ENCODE measurements around the gene ZNF436. TPM values are rescaled to one million over a fixed set of nuclear protein-coding genes. Genes with fewer than 3 reads are reported as not detected.

ZNF436 gene
- polyA plus RNA-seq, 1 donor from 2014 or later = 27.1 TPM

- Histone ChIP-seq H3K9me2 (ENCODE audit: insufficient read depth, low read length) (no peaks in the 10 kb centered on the region), H3K27me3 (ENCODE audit: insufficient read depth, low read depth, low read length) (no peaks in the 10 kb centered on the region), H3K27ac (ENCODE audit: low read length) (no peak overlapping the region), H4K20me1 (ENCODE audit: insufficient read depth) (no peaks in the 10 kb centered on the region), H3K4me3 (ENCODE audit: low read length) (no peak overlapping the region), H3K4me2 (ENCODE audit: low read length) (no peak overlapping the region), H3K9ac (ENCODE audit: low read length) (no peak overlapping the region), H3K9me3 (ENCODE audit: low read length) (no peaks in the 10 kb centered on the region), H3K36me3 (ENCODE audit: insufficient read depth, low read length) (no peaks in the 10 kb centered on the region), H3K79me2 (replicated peaks; ENCODE audit: insufficient read depth, low read length) (no peaks in the 10 kb centered on the region), H3F3A (ENCODE audit: insufficient read depth, low read length, poor library complexity, severe bottlenecking) (no peaks in the 10 kb centered on the region), H2AFZ (ENCODE audit: low read depth, low read length) (no peak overlapping the region)
- no peak for TF ChIP-seq EZH2 (IDR thresholded peaks at IDR 0.05; ENCODE audit: borderline replicate concordance, insufficient read depth, low read length, poor library complexity, severe bottlenecking)
- no peak for TF ChIP-seq EP300 (conservative IDR thresholded peaks at IDR 0.05; ENCODE audit: poor library complexity, severe bottlenecking)
- no peak for TF ChIP-seq TAF1 (IDR thresholded peaks at IDR 0.05; ENCODE audit: low read depth)
- no peak for TF ChIP-seq MXI1 (conservative IDR thresholded peaks at IDR 0.05; ENCODE audit: poor library complexity, severe bottlenecking)
- no peak for TF ChIP-seq POLR2AphosphoS5 (IDR thresholded peaks at IDR 0.05)
- TF ChIP-seq SMC3 (conservative IDR thresholded peaks at IDR 0.05; ENCODE audit: poor library complexity) = no peak
- no peak for TF ChIP-seq REST (IDR thresholded peaks at IDR 0.05; ENCODE audit: borderline replicate concordance)
- no peak for TF ChIP-seq CTCF (IDR thresholded peaks at IDR 0.05; ENCODE audit: poor library complexity, severe bottlenecking)
- TF ChIP-seq RAD21 (conservative IDR thresholded peaks at IDR 0.05) = no peak
Observed at GRCh38 chr1:23392125-23392855, 22.7 kb upstream of the ZNF436 start.

- H3F3A ChIP-seq (ENCODE audit: insufficient read depth, low read length, poor library complexity, severe bottlenecking) = no peaks in the 10 kb centered on the region
- no peaks in the 10 kb centered on the region for H3K9me3 ChIP-seq (ENCODE audit: low read length)
- H3K9me2 ChIP-seq (ENCODE audit: insufficient read depth, low read length) = no peaks in the 10 kb centered on the region
- no peak overlapping the region for H3K4me2 ChIP-seq (ENCODE audit: low read length)
- H3K36me3 ChIP-seq (ENCODE audit: insufficient read depth, low read length) = no peaks in the 10 kb centered on the region
- H2AFZ ChIP-seq (ENCODE audit: low read depth, low read length) = no peak overlapping the region
- H3K79me2 ChIP-seq (replicated peaks; ENCODE audit: insufficient read depth, low read length) = no peaks in the 10 kb centered on the region
- no peak overlapping the region for H3K4me3 ChIP-seq (ENCODE audit: low read length)
- no peak overlapping the region for H3K9ac ChIP-seq (ENCODE audit: low read length)
- no peaks in the 10 kb centered on the region for H4K20me1 ChIP-seq (ENCODE audit: insufficient read depth)
- H3K27me3 ChIP-seq (ENCODE audit: insufficient read depth, low read depth, low read length) = no peaks in the 10 kb centered on the region
- no peak for TF ChIP-seq EZH2 (IDR thresholded peaks at IDR 0.05; ENCODE audit: borderline replicate concordance, insufficient read depth, low read length, poor library complexity, severe bottlenecking)
- no peak for TF ChIP-seq POLR2AphosphoS5 (IDR thresholded peaks at IDR 0.05)
- TF ChIP-seq TAF1 (IDR thresholded peaks at IDR 0.05; ENCODE audit: low read depth) = no peak
- TF ChIP-seq REST (IDR thresholded peaks at IDR 0.05; ENCODE audit: borderline replicate concordance) = no peak
- TF ChIP-seq CTCF (IDR thresholded peaks at IDR 0.05; ENCODE audit: poor library complexity, severe bottlenecking) = no peak
- no peak for TF ChIP-seq RAD21 (conservative IDR thresholded peaks at IDR 0.05)
- TF ChIP-seq MXI1 (conservative IDR thresholded peaks at IDR 0.05; ENCODE audit: poor library complexity, severe bottlenecking) = no peak
- no peak for TF ChIP-seq SMC3 (conservative IDR thresholded peaks at IDR 0.05; ENCODE audit: poor library complexity)
- TF ChIP-seq EP300 (conservative IDR thresholded peaks at IDR 0.05; ENCODE audit: poor library complexity, severe bottlenecking) = no peak
- H3K27ac ChIP-seq (ENCODE audit: low read length) = no peak overlapping the region
Observed at GRCh38 chr1:23389837-23390321, 20.2 kb upstream of the ZNF436 start.

Measured in neural cell (in vitro differentiated cells).